ENCODE measurements around the gene CD34.

Gene CD34

DNA sequence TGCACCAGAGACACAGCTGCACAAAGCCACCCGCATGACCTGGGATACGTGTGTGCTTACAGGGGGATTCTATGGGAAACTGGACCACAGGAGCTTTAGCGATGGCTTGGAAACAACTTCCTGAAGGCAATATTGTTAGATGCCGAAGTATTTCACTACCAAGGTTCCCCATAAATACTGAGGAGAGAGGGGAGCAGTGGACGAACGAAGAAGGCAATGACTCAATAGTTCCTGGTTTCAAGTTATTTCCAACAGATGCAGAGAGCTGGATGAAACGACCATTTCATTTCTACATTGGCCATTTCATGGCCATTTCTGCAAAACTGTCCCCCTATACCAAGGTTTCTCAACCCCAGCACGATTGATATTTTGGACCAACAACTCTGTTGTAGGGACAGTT, 61.3 kb downstream of the CD34 start:
- Histone ChIP-seq H3K79me2 (ENCODE audit: low read length) (no peaks in the 10 kb centered on the region; the same call in 1 of the 2 replicates), H3K4me2 (ENCODE audit: low read length) (no peak overlapping the region), H3K9me3 (ENCODE audit: insufficient read depth, low read length) (no peaks in the 10 kb centered on the region), H3K27me3 (ENCODE audit: low read depth, low read length) (no peaks in the 10 kb centered on the region), H4K20me1 (ENCODE audit: insufficient read depth, low read length) (peaks cover 6% of the 10 kb centered on the region; the same call in 1 of the 2 replicates), H3K4me1 (ENCODE audit: low read length) (no peaks in the 10 kb centered on the region), H3K36me3 (replicated peaks; ENCODE audit: low read depth, low read length) (peaks cover 13% of the 10 kb centered on the region), H3K4me3 (ENCODE audit: low read length) (no peak overlapping the region), H2AFZ (ENCODE audit: low read depth, low read length) (no peak overlapping the region), H3K27ac (ENCODE audit: low read length) (no peak overlapping the region), H3K9ac (ENCODE audit: low read length) (no peak overlapping the region)
- TF ChIP-seq EZH2phosphoT487 (IDR thresholded peaks at IDR 0.05; ENCODE audit: low read depth) = no peak
- TF ChIP-seq, protein P1, sequence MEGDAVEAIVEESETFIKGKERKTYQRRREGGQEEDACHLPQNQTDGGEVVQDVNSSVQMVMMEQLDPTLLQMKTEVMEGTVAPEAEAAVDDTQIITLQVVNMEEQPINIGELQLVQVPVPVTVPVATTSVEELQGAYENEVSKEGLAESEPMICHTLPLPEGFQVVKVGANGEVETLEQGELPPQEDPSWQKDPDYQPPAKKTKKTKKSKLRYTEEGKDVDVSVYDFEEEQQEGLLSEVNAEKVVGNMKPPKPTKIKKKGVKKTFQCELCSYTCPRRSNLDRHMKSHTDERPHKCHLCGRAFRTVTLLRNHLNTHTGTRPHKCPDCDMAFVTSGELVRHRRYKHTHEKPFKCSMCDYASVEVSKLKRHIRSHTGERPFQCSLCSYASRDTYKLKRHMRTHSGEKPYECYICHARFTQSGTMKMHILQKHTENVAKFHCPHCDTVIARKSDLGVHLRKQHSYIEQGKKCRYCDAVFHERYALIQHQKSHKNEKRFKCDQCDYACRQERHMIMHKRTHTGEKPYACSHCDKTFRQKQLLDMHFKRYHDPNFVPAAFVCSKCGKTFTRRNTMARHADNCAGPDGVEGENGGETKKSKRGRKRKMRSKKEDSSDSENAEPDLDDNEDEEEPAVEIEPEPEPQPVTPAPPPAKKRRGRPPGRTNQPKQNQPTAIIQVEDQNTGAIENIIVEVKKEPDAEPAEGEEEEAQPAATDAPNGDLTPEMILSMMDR (IDR thresholded peaks at IDR 0.05; ENCODE audit: low read depth, low read length) = no peak

DNA sequence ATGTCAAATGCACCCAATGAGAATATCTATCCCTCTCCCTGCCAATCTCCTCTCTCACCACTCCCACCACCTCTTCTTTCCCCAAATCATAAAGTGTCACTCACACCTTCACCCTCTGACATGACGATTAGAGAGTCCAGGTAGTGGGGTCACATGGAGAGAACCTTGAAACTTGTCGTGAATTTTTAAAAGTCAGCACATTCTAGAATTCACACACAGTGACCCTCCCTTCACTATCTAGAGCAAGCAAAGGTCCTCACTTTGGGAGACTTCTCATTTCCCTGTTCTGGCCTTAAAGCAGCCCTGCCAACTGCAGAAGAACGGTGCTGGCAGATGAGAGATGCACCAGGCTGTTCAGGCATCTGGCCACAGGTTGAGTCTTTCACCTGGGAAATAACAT, 61.9 kb downstream of the CD34 start:
- no peak overlapping the region for H3K9ac ChIP-seq (ENCODE audit: low read length)
- no peak overlapping the region for H2AFZ ChIP-seq (ENCODE audit: low read depth, low read length)
- no peak overlapping the region for H3K27ac ChIP-seq (ENCODE audit: low read length)
- H3K4me2 ChIP-seq (ENCODE audit: low read length) = no peak overlapping the region
- H3K4me1 ChIP-seq (ENCODE audit: low read length) = no peaks in the 10 kb centered on the region
- peaks cover 13% of the 10 kb centered on the region for H3K36me3 ChIP-seq (replicated peaks; ENCODE audit: low read depth, low read length)
- no peaks in the 10 kb centered on the region; the same call in 1 of the 2 replicates for H3K79me2 ChIP-seq (ENCODE audit: low read length)
- H3K4me3 ChIP-seq (ENCODE audit: low read length) = no peak overlapping the region
- H3K9me3 ChIP-seq (ENCODE audit: insufficient read depth, low read length) = no peaks in the 10 kb centered on the region
- H4K20me1 ChIP-seq (ENCODE audit: insufficient read depth, low read length) = peaks cover 6% of the 10 kb centered on the region; the same call in 1 of the 2 replicates
- TF ChIP-seq, protein P1 (IDR thresholded peaks at IDR 0.05; ENCODE audit: low read depth, low read length) = no peak
- no peaks in the 10 kb centered on the region for H3K27me3 ChIP-seq (ENCODE audit: low read depth, low read length)

DNA sequence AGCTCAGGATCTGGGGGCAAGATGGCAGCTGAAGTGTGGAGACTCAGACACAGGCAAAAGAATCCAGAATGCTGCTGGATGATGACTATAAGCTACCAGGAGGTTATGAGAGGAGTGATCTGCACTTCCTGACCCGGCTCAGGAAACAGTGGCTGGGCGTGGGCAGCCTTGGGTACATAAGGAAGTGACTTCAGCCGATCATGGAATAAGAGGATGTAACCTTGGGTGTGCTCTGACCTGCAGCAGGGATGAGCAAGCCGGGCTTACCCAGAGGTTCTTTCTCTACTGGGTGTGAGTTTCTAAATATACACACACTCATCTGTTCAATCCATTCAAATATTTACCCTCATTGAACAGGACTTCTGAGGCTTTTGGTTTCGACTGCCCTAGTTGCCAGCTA, 62.7 kb downstream of the CD34 start:
- Histone ChIP-seq H3K4me3 (ENCODE audit: low read length) (no peak overlapping the region), H3K4me2 (ENCODE audit: low read length) (no peak overlapping the region), H4K20me1 (ENCODE audit: insufficient read depth, low read length) (peaks cover 6% of the 10 kb centered on the region; the same call in 1 of the 2 replicates), H3K79me2 (ENCODE audit: low read length) (no peaks in the 10 kb centered on the region; the same call in 1 of the 2 replicates), H3K4me1 (ENCODE audit: low read length) (no peaks in the 10 kb centered on the region), H3K27ac (ENCODE audit: low read length) (no peak overlapping the region), H2AFZ (ENCODE audit: low read depth, low read length) (no peak overlapping the region), H3K27me3 (ENCODE audit: low read depth, low read length) (no peaks in the 10 kb centered on the region), H3K36me3 (replicated peaks; ENCODE audit: low read depth, low read length) (peaks cover 13% of the 10 kb centered on the region), H3K9ac (ENCODE audit: low read length) (no peak overlapping the region), H3K9me3 (ENCODE audit: insufficient read depth, low read length) (no peaks in the 10 kb centered on the region)
- TF ChIP-seq, protein P1 (IDR thresholded peaks at IDR 0.05; ENCODE audit: low read depth, low read length) = no peak
- no peak for TF ChIP-seq EZH2phosphoT487 (IDR thresholded peaks at IDR 0.05; ENCODE audit: low read depth)

DNA sequence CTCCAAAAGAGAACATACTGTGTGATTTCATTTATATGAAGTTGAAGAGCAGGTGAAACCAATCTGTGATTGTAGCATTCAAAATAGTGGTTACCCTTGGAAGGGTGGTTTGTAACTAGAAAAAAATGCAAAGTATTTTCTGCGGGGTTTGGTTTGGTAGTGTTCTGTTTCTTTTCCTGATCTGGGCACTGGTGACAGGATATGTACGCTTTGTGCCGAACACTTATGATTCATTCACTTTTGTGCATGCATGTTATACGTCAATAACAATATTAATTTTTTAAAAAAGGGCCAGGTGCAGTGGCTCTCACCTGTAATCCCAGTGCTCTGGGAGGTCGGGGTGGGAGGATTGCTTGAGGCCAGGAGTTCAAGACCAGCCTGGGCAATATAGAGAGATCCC, 63.8 kb downstream of the CD34 start:
- 0 out of 2 replicates have a peak, but pooled peaks cover 3% of the 10 kb centered on the region for H4K20me1 ChIP-seq (ENCODE audit: insufficient read depth, low read length)
- no peak overlapping the region for H3K4me3 ChIP-seq (ENCODE audit: low read length)
- peaks cover 13% of the 10 kb centered on the region for H3K36me3 ChIP-seq (replicated peaks; ENCODE audit: low read depth, low read length)
- H3K27me3 ChIP-seq (ENCODE audit: low read depth, low read length) = no peaks in the 10 kb centered on the region
- no peaks in the 10 kb centered on the region; the same call in 1 of the 2 replicates for H3K79me2 ChIP-seq (ENCODE audit: low read length)
- H3K9me3 ChIP-seq (ENCODE audit: insufficient read depth, low read length) = no peaks in the 10 kb centered on the region
- H3K4me1 ChIP-seq (ENCODE audit: low read length) = no peaks in the 10 kb centered on the region
- no peak overlapping the region for H3K27ac ChIP-seq (ENCODE audit: low read length)
- H2AFZ ChIP-seq (ENCODE audit: low read depth, low read length) = no peak overlapping the region
- no peak overlapping the region for H3K9ac ChIP-seq (ENCODE audit: low read length)
- no peak overlapping the region for H3K4me2 ChIP-seq (ENCODE audit: low read length)
- TF ChIP-seq, protein P1 (IDR thresholded peaks at IDR 0.05; ENCODE audit: low read depth, low read length) = no peak
- TF ChIP-seq EZH2phosphoT487 (IDR thresholded peaks at IDR 0.05; ENCODE audit: low read depth) = no peak
